ENCODE data around the gene WARS2.

The WARS2 gene

GRCh38 chr1:118999348-119000071 is 140.9 kb downstream of the WARS2 start:
- Mint-ChIP-seq H3K27ac (no peak overlapping the region), H3K27me3 (peaks cover 93% of the 10 kb centered on the region), H3K36me3 (ENCODE audit: low read depth) (no peaks in the 10 kb centered on the region), H3K9me3 (peaks cover 3% of the 10 kb centered on the region), H3K4me1 (ENCODE audit: low read depth) (peaks cover 13% of the 10 kb centered on the region), H3K4me3 (no peak overlapping the region)
- DNase-seq, result no peak

GRCh38 chr1:118998171-118998570 is 142.3 kb downstream of the WARS2 start:
- no peak overlapping the region for H3K4me3 Mint-ChIP-seq
- H3K27me3 Mint-ChIP-seq, result peaks cover 93% of the 10 kb centered on the region
- no peaks in the 10 kb centered on the region for H3K36me3 Mint-ChIP-seq (ENCODE audit: low read depth)
- DNase-seq, result no peak
- H3K9me3 Mint-ChIP-seq, result peaks cover 2% of the 10 kb centered on the region
- peaks cover 13% of the 10 kb centered on the region for H3K4me1 Mint-ChIP-seq (ENCODE audit: low read depth)
- H3K27ac Mint-ChIP-seq, result no peak overlapping the region

- H3K27ac Mint-ChIP-seq, result no peak overlapping the region
- H3K27me3 Mint-ChIP-seq, result peaks cover 90% of the 10 kb centered on the region
- no peak overlapping the region for H3K4me3 Mint-ChIP-seq
- DNase-seq, result no peak
- no peaks in the 10 kb centered on the region for H3K36me3 Mint-ChIP-seq (ENCODE audit: low read depth)
- H3K9me3 Mint-ChIP-seq, result peaks cover 2% of the 10 kb centered on the region
- H3K4me1 Mint-ChIP-seq (ENCODE audit: low read depth), result peaks cover 13% of the 10 kb centered on the region
Measured at GRCh38 chr1:118997225-118997624, 143.2 kb downstream of the WARS2 start.

- DNase-seq, result no peak
- Mint-ChIP-seq H3K27ac (no peak overlapping the region), H3K36me3 (ENCODE audit: low read depth) (no peaks in the 10 kb centered on the region)
Measured at GRCh38 chr1:118995312-118996016, 145.0 kb downstream of the WARS2 start.

GRCh38 chr1:118993700-118994026 is 146.8 kb downstream of the WARS2 start:
- Mint-ChIP-seq H3K4me3 (no peak overlapping the region), H3K9me3 (peaks cover 2% of the 10 kb centered on the region), H3K27me3 (peaks cover 92% of the 10 kb centered on the region), H3K4me1 (ENCODE audit: low read depth) (peaks cover 1% of the 10 kb centered on the region), H3K27ac (peak overlapping the region; percentile 53), H3K36me3 (ENCODE audit: low read depth) (no peaks in the 10 kb centered on the region)
- no peak for DNase-seq

More at GRCh38 chr1:118995312-118996016, 145.0 kb downstream of the WARS2 start:
- H3K27me3 Mint-ChIP-seq, result peaks cover 92% of the 10 kb centered on the region
- no peak overlapping the region for H3K4me3 Mint-ChIP-seq
- peaks cover 6% of the 10 kb centered on the region for H3K4me1 Mint-ChIP-seq (ENCODE audit: low read depth)
- peaks cover 2% of the 10 kb centered on the region for H3K9me3 Mint-ChIP-seq

- Mint-ChIP-seq H3K27me3 (peaks cover 92% of the 10 kb centered on the region), H3K4me1 (ENCODE audit: low read depth) (peaks cover 4% of the 10 kb centered on the region), H3K4me3 (no peak overlapping the region), H3K27ac (no peak overlapping the region), H3K36me3 (ENCODE audit: low read depth) (no peaks in the 10 kb centered on the region), H3K9me3 (peaks cover 2% of the 10 kb centered on the region)
- DNase-seq, result no peak
Measured at GRCh38 chr1:118992868-118993699, 147.4 kb downstream of the WARS2 start.

GRCh38 chr1:118992237-118992825 is 148.1 kb downstream of the WARS2 start:
- peaks cover 94% of the 10 kb centered on the region for H3K27me3 Mint-ChIP-seq
- H3K4me1 Mint-ChIP-seq (ENCODE audit: low read depth), result peaks cover 6% of the 10 kb centered on the region
- no peak overlapping the region for H3K4me3 Mint-ChIP-seq
- peaks cover 2% of the 10 kb centered on the region for H3K9me3 Mint-ChIP-seq
- no peak for DNase-seq
- peak overlapping the region; percentile 47 for H3K27ac Mint-ChIP-seq
- H3K36me3 Mint-ChIP-seq (ENCODE audit: low read depth), result no peaks in the 10 kb centered on the region

GRCh38 chr1:118991448-118991847 is 149.0 kb downstream of the WARS2 start:
- Mint-ChIP-seq H3K27me3 (peaks cover 96% of the 10 kb centered on the region), H3K36me3 (ENCODE audit: low read depth) (no peaks in the 10 kb centered on the region), H3K4me1 (ENCODE audit: low read depth) (peaks cover 13% of the 10 kb centered on the region), H3K9me3 (peaks cover 2% of the 10 kb centered on the region), H3K27ac (no peak overlapping the region), H3K4me3 (no peak overlapping the region)
- DNase-seq, result no peak

- Mint-ChIP-seq H3K27me3 (peaks cover 96% of the 10 kb centered on the region), H3K4me3 (no peak overlapping the region), H3K36me3 (ENCODE audit: low read depth) (no peaks in the 10 kb centered on the region), H3K4me1 (ENCODE audit: low read depth) (peaks cover 19% of the 10 kb centered on the region), H3K9me3 (peaks cover 2% of the 10 kb centered on the region), H3K27ac (no peak overlapping the region)
- DNase-seq, result no peak
Measured at GRCh38 chr1:118990513-118991152, 149.8 kb downstream of the WARS2 start.

- H3K27me3 Mint-ChIP-seq, result peaks cover 97% of the 10 kb centered on the region
- peaks cover 2% of the 10 kb centered on the region for H3K9me3 Mint-ChIP-seq
- no peak overlapping the region for H3K27ac Mint-ChIP-seq
- no peak overlapping the region for H3K4me3 Mint-ChIP-seq
- peaks cover 26% of the 10 kb centered on the region for H3K4me1 Mint-ChIP-seq (ENCODE audit: low read depth)
- H3K36me3 Mint-ChIP-seq (ENCODE audit: low read depth), result no peaks in the 10 kb centered on the region
- no peak for DNase-seq
Measured at GRCh38 chr1:118989878-118990378, 150.5 kb downstream of the WARS2 start.

- H3K27ac Mint-ChIP-seq, result no peak overlapping the region
Measured at GRCh38 chr1:118989006-118989815, 151.2 kb downstream of the WARS2 start.

GRCh38 chr1:118988186-118989005 is 152.1 kb downstream of the WARS2 start, which contains the start of gene TBX15:
TBX15 (minus strand) TSS chr1:118988343; CDS start chr1:118987795, 548 bp downstream.
- DNase-seq, result no peak
- Mint-ChIP-seq H3K4me3 (peak within 1 kb of the TSS; percentile 48), H3K4me1 (ENCODE audit: low read depth) (peaks cover 37% of the 10 kb centered on the region), H3K27me3 (peaks cover 97% of the 10 kb centered on the region), H3K36me3 (ENCODE audit: low read depth) (peaks cover 2% of the 10 kb centered on the region), H3K9me3 (peaks cover 10% of the 10 kb centered on the region), H3K27ac (peak within 1 kb of the TSS; percentile 67)

More at GRCh38 chr1:118989006-118989815, 151.2 kb downstream of the WARS2 start:
- Mint-ChIP-seq H3K27me3 (peaks cover 97% of the 10 kb centered on the region), H3K4me1 (ENCODE audit: low read depth) (peaks cover 31% of the 10 kb centered on the region), H3K9me3 (peaks cover 2% of the 10 kb centered on the region), H3K36me3 (ENCODE audit: low read depth) (no peaks in the 10 kb centered on the region), H3K4me3 (no peak overlapping the region)
- DNase-seq, result no peak

All from activated T-cell treated with anti-CD3 and anti-CD28 coated beads, Interleukin-2, amount 50 U/mL, for 24 hours (primary cell).